ENCODE results near the gene TTC5. TPM values are rescaled to one million over a fixed set of nuclear protein-coding genes. Genes with fewer than 3 reads are reported as not detected.

TTC5 gene
- total RNA-seq, 1 experiment from 2014 or later, result 20.6 TPM

DNA sequence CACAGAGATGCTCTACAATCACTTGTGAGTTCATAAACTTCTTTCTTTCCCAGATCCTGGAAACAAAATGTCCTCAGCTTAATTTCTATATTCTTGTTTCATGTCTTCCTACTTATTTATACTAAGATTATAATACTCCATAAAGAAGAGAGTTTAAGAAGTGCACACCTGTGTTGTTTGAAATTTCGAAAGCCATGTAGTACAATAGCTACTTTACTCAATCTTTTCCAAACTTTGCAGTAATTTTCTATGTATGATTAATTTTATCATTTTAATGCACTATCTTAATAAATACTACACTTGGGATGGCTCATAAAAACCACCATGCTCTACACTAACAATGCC is 300 bp upstream of the TTC5 start:
- Histone ChIP-seq H2AK5ac (ENCODE audit: insufficient read length, low read length) (no peak overlapping the region), H2BK20ac (ENCODE audit: low read depth, low read length, poor library complexity, severe bottlenecking) (no peak overlapping the region), H3K4ac (ENCODE audit: low read depth, low read length) (no peak overlapping the region), H4K20me1 (ENCODE audit: control insufficient read depth, insufficient read depth, insufficient read length) (no peaks in the 10 kb centered on the region), H2BK120ac (ENCODE audit: low read depth, low read length, poor library complexity, severe bottlenecking) (no peak overlapping the region), H3K23ac (ENCODE audit: insufficient read length, low read depth, low read length) (no peak overlapping the region), H3K79me2 (ENCODE audit: insufficient read depth, low read length) (no peaks in the 10 kb centered on the region), H3K9ac (ENCODE audit: extremely low read depth, insufficient read length, low read length) (no peak overlapping the region), H2AFZ (ENCODE audit: low read length) (no peak overlapping the region), H3K56ac (ENCODE audit: insufficient read length, low read depth, low read length) (no peak overlapping the region), H3K14ac (ENCODE audit: insufficient read depth, low read length) (no peak overlapping the region), H3K27me3 (ENCODE audit: insufficient read depth, low read length) (no peaks in the 10 kb centered on the region), H3K4me2 (ENCODE audit: insufficient read depth, insufficient read length, low read length) (no peak overlapping the region), H2BK15ac (ENCODE audit: low read depth, low read length) (no peak overlapping the region), H3K27ac (ENCODE audit: insufficient read length, low read depth, low read length) (no peak overlapping the region), H3K18ac (ENCODE audit: insufficient read length, low read depth, low read length) (no peak overlapping the region), H4K5ac (ENCODE audit: insufficient read length, low read depth, low read length) (no peak overlapping the region), H4K91ac (ENCODE audit: insufficient read length, low read depth, low read length) (no peak overlapping the region), H2BK12ac (ENCODE audit: insufficient read length, low read depth, low read length) (no peak overlapping the region), H3K79me1 (ENCODE audit: insufficient read depth, low read depth, low read length, poor library complexity, severe bottlenecking) (no peaks in the 10 kb centered on the region), H4K8ac (replicated peaks; ENCODE audit: insufficient read length, low read depth, low read length) (no peak overlapping the region), H2BK5ac (ENCODE audit: insufficient read length, low read length) (no peak overlapping the region), H3K4me1 (ENCODE audit: insufficient read depth, low read length) (no peaks in the 10 kb centered on the region), H3T11ph (ENCODE audit: low read length) (no peak overlapping the region), H3K9me3 (ENCODE audit: control insufficient read depth, low read depth, low read length) (no peaks in the 10 kb centered on the region), H3K23me2 (ENCODE audit: insufficient read length, low read depth, low read length, poor library complexity, severe bottlenecking) (peaks cover 5% of the 10 kb centered on the region)
- no CpG with 5 or more reads among the region's 1 CpG for WGBS (ENCODE audit: extremely low coverage, insufficient read length, low lambda C conversion rate)
- peak overlapping the region; percentile 85 to 97 for H3K4me3 Mint-ChIP-seq
- no peak for DNase-seq
- H3K9me3 Mint-ChIP-seq, result peaks cover 3 to 5% of the 10 kb centered on the region in 2 experiments; a peak in 4 of 5 replicates
- no peaks in the 10 kb centered on the region for H3K27me3 Mint-ChIP-seq (ENCODE audit: low read depth)
- peaks cover 5 to 11% (median 10%) of the 10 kb centered on the region in 3 experiments; a peak in 6 of 7 replicates for H3K36me3 Mint-ChIP-seq (ENCODE audit: insufficient read depth in 1 of 3, low read depth in 3 of 3)
- TF ChIP-seq, protein P1, sequence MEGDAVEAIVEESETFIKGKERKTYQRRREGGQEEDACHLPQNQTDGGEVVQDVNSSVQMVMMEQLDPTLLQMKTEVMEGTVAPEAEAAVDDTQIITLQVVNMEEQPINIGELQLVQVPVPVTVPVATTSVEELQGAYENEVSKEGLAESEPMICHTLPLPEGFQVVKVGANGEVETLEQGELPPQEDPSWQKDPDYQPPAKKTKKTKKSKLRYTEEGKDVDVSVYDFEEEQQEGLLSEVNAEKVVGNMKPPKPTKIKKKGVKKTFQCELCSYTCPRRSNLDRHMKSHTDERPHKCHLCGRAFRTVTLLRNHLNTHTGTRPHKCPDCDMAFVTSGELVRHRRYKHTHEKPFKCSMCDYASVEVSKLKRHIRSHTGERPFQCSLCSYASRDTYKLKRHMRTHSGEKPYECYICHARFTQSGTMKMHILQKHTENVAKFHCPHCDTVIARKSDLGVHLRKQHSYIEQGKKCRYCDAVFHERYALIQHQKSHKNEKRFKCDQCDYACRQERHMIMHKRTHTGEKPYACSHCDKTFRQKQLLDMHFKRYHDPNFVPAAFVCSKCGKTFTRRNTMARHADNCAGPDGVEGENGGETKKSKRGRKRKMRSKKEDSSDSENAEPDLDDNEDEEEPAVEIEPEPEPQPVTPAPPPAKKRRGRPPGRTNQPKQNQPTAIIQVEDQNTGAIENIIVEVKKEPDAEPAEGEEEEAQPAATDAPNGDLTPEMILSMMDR (conservative IDR thresholded peaks at IDR 0.05), result peak; percentile 5; the same call in 1 of the 3 replicates
- no peak overlapping the region for H3K27ac Mint-ChIP-seq
- peaks cover 8% of the 10 kb centered on the region in 2 experiments; a peak in 3 of 4 replicates for H3K4me1 Mint-ChIP-seq

Data from H9 (cell line).